ENCODE data around the gene RSPH10B. TPM values are rescaled to one million over a fixed set of nuclear protein-coding genes. Genes with fewer than 3 reads are reported as not detected.
"Not testable (repeated sequence)": the region's sequence is repeated elsewhere in the genome, so short reads cannot be mapped to it uniquely, and the experiment has no call there.

RSPH10B gene
- total RNA-seq, 1 donor from 2014 or later: 0.44 TPM

DNA sequence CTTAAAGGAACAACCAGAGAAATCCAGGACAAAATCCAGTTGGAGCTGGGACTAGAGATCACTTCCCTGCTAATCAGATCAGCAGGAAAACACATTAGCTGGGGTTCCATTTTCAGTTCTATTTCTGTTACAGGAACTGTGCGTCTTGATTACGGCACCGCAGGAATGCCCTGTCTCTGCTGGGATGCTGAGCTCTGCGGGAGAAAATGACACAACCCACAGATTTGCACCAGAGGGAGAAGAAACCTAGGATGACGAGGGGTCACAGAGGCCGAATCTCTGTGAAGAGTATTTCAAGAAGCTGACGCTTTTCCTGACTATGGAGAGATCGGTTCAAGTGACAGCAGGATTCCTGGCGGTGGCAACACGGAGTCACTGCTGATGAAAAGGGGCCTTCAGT is 40.2 kb downstream of the RSPH10B start:
- intact Hi-C loops (cut with micrococcal nuclease): not testable (repeated sequence)

- intact Hi-C loops (cut with micrococcal nuclease): not testable (repeated sequence)
Observed at GRCh38 chr7:5926263-5926870, 44.1 kb downstream of the RSPH10B start.

GRCh38 chr7:5924630-5925029 is 45.9 kb downstream of the RSPH10B start:
- intact Hi-C loops (cut with micrococcal nuclease): not testable (repeated sequence)

DNA sequence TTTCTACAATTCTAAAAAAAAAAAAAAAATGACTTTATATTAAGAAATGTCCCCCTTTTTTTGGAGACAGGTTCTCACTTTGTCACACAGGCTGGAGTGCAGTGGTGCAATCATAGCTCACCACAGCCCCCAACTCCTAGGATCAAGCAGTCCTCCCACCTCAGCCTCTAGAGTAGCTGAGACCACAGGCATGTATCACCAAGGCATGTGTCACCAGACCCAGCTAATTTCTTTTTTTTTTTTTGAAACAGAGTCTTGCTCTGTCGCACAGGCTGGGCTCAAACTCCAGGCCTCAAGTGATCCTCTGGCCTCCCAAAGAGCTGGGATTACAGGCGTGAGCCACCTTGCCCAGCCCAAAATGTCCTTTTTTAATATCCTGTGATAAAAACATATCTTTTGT is 46.3 kb downstream of the RSPH10B start:
- intact Hi-C loops (cut with micrococcal nuclease): not testable (repeated sequence)

DNA sequence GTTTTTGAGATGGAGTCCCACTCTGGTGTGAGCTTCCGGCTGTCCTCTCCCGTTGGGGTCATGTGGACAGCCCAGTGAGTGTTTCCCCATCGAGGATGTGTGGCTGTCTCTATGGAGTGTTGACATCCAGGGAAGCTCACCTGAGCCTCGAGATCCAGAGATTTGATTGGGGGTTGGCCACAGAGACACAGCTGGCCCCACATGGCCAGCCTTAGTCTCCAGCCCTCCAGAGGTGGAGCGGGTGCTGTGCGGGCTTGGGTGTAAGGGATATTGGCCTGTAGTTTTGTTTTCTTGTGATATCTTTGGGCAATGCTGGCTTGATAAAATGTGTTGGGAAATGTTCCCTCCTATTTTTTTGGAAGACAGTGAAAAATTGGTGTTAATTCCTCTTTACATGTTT is 54.0 kb downstream of the RSPH10B start:
- intact Hi-C loops (cut with micrococcal nuclease): not testable (repeated sequence)

- intact Hi-C loops (cut with micrococcal nuclease): not testable (repeated sequence)
Observed at GRCh38 chr7:5908835-5909234, 61.7 kb downstream of the RSPH10B start.

DNA sequence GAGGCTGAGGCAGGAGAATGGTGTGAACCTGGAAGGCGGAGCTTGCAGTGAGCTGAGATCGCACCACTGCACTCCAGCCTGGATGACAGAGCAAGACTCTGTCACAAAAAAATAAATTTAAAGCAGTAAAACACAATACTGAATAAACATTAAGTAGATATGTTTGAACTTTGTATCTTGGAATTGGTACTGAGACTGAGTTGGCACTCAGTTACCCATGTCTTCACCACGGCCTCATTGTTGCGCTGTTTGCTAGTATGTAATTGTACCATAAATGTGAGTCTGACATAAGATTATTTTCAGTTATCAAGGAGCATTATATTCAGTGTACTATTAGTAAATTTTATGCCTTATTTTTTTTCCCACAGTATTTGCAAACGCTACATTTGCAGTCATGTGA is 65.8 kb downstream of the RSPH10B start:
- intact Hi-C loops (cut with micrococcal nuclease): not testable (repeated sequence)

GRCh38 chr7:5903002-5903401 is 67.5 kb downstream of the RSPH10B start:
- intact Hi-C loops (cut with micrococcal nuclease): not testable (repeated sequence)

DNA sequence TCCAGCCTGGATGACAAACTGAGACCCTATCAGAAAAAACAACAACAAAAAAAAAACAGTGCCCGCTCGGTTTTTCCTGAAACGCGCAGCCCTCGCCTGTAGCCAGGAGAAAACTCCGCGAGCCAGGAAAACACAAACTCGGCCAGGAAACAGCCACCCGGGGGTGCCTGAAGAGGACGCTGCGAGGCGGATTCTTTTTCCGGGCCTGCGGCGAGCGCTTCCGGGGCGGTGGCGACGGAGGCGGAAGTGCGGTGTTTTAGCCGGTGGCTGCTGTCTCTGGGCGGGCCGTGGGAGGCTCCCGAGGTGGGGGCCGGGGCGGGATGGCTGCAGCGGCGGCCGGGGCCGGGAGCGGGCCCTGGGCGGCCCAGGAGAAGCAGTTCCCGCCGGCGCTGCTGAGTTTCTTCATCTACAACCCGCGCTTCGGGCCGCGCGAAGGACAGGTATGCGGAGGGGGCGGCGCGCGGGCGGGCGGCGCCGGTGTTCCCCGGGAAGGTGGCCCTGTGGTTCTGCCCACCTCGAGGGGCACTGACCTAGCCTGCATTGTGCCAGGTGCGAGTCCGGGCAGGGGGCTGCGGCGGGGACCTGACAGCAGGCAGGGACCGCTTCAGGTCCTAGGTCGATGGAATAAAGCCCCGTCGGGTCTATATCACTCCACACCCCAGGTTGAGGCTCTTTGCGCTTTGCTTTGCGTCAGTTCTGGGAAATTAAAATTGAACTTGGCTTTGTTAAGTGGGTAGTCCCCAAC is 71.8 kb downstream of the RSPH10B start, which contains the start of gene CCZ1:
Gene CCZ1 (plus strand): TSS at position 254 of the 745 bp plus-strand sequence. CDS start 67 bp downstream, at position 321.
- intact Hi-C loops (cut with micrococcal nuclease): not testable (repeated sequence)

DNA sequence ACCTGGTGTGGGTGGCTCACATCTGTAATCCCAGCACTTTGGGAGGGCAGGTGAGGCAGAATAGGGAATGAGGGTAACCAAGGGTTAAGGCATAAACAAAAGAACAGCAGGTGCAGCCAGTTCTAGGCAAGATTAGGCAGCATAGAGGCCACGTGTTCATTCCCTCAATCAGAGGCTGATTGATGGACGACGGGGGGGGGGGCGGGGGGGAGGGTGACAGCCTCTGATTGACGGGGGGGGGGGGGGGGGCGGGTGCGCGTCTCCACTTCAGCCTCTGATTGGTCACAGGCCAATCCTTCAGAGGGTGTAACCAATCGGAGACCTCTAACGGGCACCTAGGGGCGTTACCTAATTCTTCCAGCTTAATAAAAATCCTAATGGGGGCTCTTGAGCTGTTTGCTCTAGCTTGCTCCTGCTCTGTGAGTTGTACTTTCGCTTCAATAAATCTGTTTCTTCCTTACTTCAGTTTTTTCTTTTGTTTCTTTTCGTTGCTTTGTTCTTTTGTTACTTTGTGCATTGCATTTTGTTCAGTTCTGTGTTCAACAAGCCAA is 73.0 kb downstream of the RSPH10B start:
- intact Hi-C loops (cut with micrococcal nuclease): not testable (repeated sequence)

DNA sequence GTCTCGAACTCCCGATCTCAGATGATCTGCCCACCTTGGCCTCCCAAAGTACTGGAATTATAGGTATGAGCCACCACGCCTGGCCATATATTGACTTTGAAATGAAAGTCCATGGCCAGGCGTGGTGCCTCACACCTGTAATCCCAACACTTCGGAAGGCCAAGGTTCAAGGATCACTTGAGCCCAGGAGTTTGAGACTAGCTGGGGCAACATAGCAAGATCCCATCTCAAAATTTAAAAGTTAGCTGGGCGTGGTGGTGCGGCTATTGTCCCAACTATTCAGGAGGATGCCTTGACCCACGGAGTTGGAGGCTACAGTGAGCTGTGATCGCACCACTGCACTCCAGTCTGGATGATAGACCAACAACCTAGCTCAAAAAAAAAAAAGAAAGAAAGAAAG is 78.0 kb downstream of the RSPH10B start:
- intact Hi-C loops (cut with micrococcal nuclease): no loop called here

- intact Hi-C loops (cut with micrococcal nuclease): not testable (repeated sequence)
Observed at GRCh38 chr7:5890244-5890643, 80.2 kb downstream of the RSPH10B start.

GRCh38 chr7:5888021-5888420 is 82.5 kb downstream of the RSPH10B start:
- intact Hi-C loops (cut with micrococcal nuclease): not testable (repeated sequence)

DNA sequence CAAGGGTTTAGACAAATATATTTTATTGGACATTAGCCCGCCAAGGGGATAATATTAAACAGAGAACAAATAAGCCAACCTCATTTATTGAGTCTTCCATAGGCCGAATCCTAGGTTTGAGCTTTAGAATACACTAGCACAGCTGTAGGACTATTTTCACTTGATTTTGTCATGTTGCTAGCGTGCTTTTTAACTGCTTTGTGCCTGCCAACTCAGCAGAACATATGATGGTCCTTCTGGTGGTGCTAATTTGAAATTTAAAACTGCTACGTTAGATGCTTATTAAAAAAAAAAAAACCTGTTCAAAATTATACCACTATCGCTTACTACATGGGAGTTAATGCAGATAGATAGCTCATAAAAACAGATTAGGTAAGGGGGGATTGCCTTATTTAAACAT is 86.1 kb downstream of the RSPH10B start:
- intact Hi-C loops (cut with micrococcal nuclease): not testable (repeated sequence)

GRCh38 chr7:5880106-5880505 is 90.4 kb downstream of the RSPH10B start:
- intact Hi-C loops (cut with micrococcal nuclease): not testable (repeated sequence)

GRCh38 chr7:5879591-5879990 is 90.9 kb downstream of the RSPH10B start:
- intact Hi-C loops (cut with micrococcal nuclease): not testable (repeated sequence)

Other genes starting within 250 kb of the RSPH10B start
- 35.7 and 37.5 TPM in 2 replicates for gene RNF216, start 189.0 kb downstream of the RSPH10B start, total RNA-seq
- gene OCM, start 89.9 kb downstream of the RSPH10B start, total RNA-seq: 0.32 and 0.41 TPM in 2 replicates
- 91.8 and 97.9 TPM in 2 replicates for gene CCZ1, start 72.0 kb downstream of the RSPH10B start, total RNA-seq
- 23.2 and 23.7 TPM in 2 replicates for gene PMS2, start 38.4 kb upstream of the RSPH10B start, total RNA-seq
- gene AIMP2, start 38.6 kb upstream of the RSPH10B start, total RNA-seq: 41.3 TPM in 2 replicates
- 0.49 TPM in 1 of 2 replicates, not detected in the other for gene ANKRD61, start 60.7 kb upstream of the RSPH10B start, total RNA-seq
- 87.9 and 103 TPM in 2 replicates for gene EIF2AK1, start 88.5 kb upstream of the RSPH10B start, total RNA-seq
- gene USP42, start 134.3 kb upstream of the RSPH10B start, total RNA-seq: 17.2 and 18.5 TPM in 2 replicates

Data from T-helper 1 cell treated with Interleukin-12 subunit alpha and Interleukin-12 subunit beta and Interleukin-4 antibody, amounts not matched to agents 30 ng/mL and 1 ng/mL, for 36 hours (primary cell).